GM03348 (cell line): ENCODE results near the gene UXS1.
A peak's percentile ranks its signal among the peaks of the same experiment; 100 is the strongest.

Experiments used
- DNase-seq: peaks from one replicate; pipeline ENCODE4 v3.0.0; 2012; ENCODE audit warnings: low spot score

UXS1 gene

GRCh38 chr2:106109675-106110424 lies 84.3 kb downstream of the UXS1 start:
- DNase-seq, result no peak

DNA sequence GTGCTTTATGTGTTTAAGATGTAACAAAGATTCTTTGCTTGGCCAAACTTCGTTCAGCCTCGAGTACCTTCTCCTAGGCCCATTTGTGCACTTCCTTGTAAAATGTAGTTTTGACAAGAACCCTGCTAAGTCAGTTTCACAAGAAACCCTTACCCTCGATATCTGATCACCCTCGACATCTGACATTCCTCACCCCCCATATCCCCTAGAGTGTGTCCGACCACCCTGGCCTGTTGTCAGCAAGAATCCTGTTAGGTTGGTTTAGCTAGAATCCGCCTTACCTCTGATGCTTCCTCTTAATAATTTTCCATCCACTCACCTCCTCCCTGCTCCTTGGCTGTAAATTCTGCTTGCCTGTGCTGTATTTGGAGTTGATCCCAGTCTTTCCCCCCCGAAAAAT lies 85.3 kb downstream of the UXS1 start:
- no peak for DNase-seq

DNA sequence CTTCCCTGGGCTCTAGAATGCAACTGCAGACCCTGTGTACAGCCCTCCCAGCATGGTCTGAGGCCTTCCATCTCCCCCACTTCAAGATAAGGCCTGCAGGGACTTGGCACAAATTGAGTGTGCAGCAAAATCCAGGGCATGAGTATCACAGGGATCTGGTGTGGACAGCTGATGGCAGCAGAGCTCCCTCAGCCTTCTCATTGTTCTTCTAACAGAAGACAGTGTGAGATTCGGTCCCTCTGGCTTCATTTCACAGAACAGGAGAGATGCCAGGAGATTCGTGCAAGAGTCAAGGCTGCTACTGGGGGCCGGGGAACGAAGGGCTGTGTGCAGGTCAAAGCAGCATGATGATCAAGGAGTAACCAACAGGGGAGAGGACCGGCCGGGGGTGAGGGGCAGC lies 85.8 kb downstream of the UXS1 start:
- peak; percentile 33 for DNase-seq

GRCh38 chr2:106107509-106108131 lies 86.5 kb downstream of the UXS1 start:
- DNase-seq, result peak; percentile 57

GRCh38 chr2:106106622-106107508 lies 87.2 kb downstream of the UXS1 start:
- no peak for DNase-seq

DNA sequence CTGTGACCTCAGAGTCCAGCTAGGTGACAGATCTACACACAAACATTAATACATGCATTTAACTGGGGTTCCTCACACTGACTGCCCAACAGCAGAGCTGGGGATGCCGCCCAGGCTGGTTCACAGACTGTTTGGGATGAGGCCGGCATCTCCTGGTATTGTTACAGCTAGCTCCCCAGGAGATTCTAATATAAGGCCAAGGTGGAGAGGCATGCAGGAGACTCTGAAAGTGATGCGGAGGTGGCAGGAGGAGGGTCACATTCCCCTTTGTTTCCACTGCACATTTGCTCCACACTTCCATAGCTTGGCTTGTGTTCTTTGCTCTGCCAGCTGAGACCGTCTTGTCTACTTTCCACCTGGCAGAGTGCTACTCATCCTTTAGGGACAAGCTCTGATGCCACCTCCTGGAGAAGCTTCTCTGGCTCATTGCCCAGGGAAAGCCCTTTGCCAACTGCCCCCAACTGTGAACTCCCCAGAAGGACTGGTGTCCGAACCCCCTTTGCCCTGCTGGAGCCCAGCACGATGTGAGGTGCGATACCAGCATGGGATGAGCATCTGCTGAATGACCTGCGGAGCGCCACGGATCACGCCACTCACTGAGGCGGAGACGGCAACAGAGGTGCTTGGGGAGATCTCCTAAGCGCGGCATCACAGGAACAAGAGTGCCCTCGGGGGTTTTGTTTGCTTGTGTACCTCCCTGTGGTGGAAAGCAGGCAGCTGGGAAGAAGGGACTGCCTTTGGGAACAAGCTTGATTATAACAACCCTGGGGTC lies 88.8 kb downstream of the UXS1 start:
- DNase-seq, result no peak

DNA sequence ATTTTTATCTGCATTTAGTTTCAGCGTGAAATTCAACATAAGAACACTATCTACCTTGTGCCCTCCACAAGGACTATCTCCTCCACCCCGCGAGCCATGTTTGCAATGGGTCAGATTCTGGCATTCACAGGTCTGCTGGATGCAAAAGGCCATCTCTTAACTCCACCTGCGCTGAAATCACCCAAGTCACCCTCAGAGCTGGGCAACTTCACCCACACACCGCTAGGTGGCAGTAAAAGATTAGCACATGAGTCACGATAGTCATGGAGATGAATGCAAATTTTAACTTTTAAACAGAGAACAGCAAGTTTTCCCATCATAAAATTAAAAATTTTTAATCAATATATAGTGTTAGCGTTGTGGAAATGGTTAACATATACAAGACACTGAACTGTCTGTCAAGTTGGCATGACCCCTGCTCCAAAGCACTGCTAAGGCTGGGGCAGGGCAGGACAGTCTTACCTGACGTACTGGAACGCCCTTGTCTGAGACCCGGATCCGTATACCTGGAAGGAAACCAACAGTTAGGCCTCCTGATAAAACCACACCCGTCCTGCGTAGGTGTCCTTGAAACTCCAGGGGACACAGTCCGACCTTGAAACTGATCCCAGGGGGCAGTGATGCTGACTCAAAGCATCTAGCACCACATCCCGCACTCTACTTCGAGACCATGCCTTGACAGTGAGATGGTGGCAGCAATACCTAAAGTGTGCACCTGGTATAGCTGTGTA lies 89.6 kb downstream of the UXS1 start:
- peak; percentile 80 for DNase-seq

DNA sequence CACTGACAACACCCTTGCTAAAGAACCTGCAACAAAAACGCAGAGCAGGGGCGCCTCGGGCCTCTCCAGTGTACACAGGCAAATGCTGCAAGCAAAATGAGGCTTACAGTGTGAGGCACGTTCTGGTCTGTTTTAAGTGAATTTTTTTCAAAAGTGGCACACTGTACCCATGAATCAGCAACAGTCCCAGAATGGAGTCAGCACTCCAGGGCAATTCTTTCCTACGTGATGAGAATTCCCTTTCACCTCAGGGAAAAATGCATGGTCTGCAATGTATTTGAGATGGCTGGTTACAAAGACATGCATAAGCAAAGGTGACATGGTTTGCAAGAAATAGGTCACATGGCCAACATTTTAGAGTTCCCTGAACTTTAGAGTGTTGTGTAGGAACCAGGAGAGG lies 94.4 kb downstream of the UXS1 start:
- no peak for DNase-seq

GRCh38 chr2:106098664-106099063 lies 95.4 kb downstream of the UXS1 start:
- no peak for DNase-seq

- no peak for DNase-seq
Observed at GRCh38 chr2:106098081-106098480, 96.0 kb downstream of the UXS1 start.

- DNase-seq, result no peak
Observed at GRCh38 chr2:106097038-106098000, 96.8 kb downstream of the UXS1 start.

DNA sequence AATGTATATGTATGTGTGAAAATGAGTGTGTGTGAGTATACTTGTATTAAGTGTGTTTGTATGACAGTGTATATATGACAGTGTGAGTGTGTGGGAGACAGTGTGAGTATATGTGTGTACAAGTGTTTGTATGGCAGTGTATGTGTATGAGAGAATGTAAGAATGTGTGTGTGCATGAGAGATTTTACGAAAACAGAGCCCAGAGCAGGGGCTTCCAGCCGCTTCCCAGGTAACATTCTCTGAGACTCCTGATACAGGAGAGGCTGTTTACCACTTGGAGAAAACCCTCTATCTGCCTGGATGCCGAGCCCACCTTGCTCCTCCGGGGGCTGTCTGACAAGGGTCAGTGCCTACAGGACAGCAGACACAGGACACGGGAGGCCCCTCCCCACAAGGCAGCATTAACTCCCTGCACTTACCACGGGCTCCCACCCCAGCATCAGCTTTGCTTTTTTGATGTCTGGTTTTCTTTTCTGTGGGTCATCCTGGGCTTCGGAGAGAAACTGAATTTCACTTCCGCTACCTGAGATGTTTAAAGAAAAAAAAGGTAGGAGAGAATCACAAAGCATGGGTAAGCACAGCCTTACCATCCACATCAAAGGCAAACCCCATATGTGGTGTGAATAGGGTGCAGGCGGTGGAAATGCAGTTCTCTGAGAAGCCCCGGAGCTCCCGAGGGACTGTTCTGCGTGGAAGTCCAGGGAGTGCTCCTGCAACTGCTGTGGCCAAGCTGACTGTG lies 97.6 kb downstream of the UXS1 start:
- DNase-seq, result no peak

DNA sequence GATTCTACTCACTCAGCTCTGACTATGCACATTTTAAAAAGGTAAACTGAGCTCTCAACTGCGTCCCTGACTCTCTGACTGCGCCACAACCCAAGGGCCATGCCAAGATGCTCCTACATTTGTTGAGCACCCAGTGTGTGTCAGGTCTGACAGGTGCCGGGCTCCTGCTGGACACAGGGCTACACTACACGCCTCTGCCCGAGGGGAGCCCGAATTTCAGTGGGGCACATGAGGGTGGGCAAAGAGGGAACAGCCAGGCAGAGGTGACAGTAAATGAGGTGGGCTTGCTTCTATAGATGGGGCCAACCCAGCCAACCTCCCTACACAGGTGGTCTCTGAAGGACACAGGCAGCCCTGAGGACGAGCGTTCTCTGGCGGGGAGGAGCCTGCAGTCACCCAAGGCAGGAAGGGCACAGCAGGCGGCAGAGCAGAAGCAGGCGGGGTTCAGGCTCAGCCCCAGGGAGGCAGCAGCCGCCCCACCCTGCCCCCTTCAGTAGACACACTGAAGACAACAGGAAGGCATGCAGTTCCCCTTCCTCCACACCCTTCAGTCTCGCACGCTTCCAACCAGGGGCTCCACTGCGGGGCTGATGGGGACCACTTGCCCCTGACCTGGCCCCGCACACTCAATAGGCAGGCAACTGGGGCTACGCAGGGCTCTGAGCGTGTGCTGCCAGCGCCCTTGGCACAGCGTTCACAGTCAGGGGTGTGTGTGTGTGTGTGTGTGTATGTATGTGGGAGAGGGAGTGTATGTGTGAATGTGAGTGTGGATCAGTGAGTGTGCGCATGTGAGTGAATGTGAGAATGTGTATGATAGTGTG lies 98.4 kb downstream of the UXS1 start:
- no peak for DNase-seq

DNA sequence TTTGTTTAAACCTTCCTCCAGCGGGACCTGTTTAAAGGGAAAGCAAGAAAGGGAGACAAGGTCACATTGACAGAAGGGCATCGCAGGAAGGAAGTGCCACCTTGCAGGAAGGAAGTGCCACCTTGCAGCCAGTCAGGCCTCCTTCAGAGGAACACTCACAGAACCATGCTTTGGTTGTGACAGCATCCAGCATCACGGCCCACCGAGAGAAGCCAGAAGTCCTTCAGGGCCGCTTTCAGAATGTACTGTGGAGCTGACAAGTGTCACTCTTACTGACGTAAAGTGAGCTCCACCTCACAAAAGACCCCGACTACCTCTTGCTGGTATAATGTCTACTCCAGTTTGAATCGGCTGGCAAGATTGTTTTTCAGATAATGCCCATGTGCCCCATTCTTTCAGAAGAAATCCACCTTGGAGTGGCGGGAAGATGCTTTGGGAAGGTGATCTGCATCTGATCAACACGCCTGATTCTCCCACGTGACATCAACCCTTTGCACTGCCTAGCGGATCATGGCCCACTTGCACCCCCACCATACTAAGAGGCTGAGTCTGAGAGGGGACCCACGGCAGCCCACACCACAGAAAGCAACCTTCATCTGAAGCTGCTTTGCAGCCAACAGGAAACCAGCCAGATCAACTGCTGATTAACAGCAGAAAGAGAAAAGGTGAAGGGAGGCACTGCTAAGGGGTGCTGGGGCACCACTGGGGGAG lies 99.8 kb downstream of the UXS1 start:
- DNase-seq, result no peak

DNA sequence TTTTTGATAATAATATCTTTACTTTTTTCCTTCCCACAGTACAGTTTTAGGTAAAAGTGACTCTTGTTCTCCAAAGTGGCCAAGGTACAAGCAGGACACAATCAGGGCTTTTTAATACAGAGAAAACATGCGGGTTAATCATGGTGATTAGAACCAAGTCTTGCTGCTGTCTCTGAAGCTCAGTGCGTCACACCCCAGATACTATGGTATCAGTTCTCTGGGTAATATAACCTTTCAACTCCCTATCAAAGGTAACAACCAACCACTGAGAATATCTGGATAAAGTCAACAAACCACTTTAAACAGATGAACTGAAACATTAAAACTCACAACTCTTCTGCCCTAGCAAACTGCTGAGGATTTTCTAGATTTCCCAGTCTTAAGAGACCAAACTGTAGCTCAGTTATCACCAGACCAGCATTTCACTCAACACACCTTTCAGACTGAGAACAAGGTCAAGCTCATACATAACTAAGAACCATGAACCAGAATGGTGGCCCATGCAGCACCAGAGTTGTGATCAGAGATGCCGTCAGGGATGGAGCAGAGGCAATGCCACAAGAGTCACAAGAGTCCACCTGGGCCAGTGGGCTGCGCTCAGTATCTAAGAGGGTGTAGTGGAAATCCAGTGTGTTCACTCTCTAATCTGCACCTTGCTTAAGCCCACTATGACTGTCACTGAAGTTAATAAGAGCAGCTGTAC lies 103.0 kb downstream of the UXS1 start:
- no peak for DNase-seq

DNA sequence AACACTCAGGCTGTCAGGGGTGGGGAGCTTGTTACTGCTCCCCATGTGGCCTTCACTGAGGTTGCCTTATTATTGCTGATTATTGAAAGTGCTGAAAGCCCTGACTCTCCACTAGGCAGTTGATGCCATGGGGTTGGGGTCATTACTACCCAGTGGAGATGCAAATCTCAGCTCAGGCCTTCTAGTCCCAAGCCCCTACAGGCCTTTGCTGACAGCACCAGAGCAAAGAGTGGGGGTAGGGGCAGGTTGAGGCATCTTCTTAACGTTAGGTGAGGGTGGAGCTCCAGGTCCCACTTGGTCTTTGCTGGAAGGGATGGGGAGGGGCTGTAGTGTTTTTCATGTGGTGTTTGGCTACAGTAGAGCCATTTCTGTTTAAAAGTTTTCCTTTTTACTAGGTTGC lies 104.5 kb downstream of the UXS1 start:
- DNase-seq, result no peak

- DNase-seq, result no peak
Observed at GRCh38 chr2:106085181-106085940, 108.7 kb downstream of the UXS1 start.
